ENCODE measurements around the gene FAM184A. TPM values are rescaled to one million over a fixed set of nuclear protein-coding genes. Genes with fewer than 3 reads are reported as not detected.

The FAM184A gene
- total RNA-seq, 1 donor from 2014 or later = 7.5 TPM

- H3K9me3 Mint-ChIP-seq = no peaks in the 10 kb centered on the region
- no peak overlapping the region for H3K27ac Mint-ChIP-seq
- H3K4me3 Mint-ChIP-seq = no peak overlapping the region
- DNase-seq (ENCODE audit: extremely low spot score, unreplicated experiment) = no peak
- H3K27me3 Mint-ChIP-seq = no peaks in the 10 kb centered on the region
- no peak for TF ChIP-seq CTCF (conservative IDR thresholded peaks at IDR 0.05)
- no peaks in the 10 kb centered on the region for H3K36me3 Mint-ChIP-seq
- H3K4me1 Mint-ChIP-seq (ENCODE audit: unreplicated experiment) = no peaks in the 10 kb centered on the region
Measured at GRCh38 chr6:118993358-118993757, 85.1 kb downstream of the FAM184A start.

- no peak for TF ChIP-seq CTCF (conservative IDR thresholded peaks at IDR 0.05)
- Mint-ChIP-seq H3K36me3 (no peaks in the 10 kb centered on the region), H3K27ac (no peak overlapping the region), H3K27me3 (no peaks in the 10 kb centered on the region), H3K9me3 (no peaks in the 10 kb centered on the region), H3K4me3 (no peak overlapping the region), H3K4me1 (ENCODE audit: unreplicated experiment) (no peaks in the 10 kb centered on the region)
- DNase-seq (ENCODE audit: extremely low spot score, unreplicated experiment) = no peak
Measured at GRCh38 chr6:118992186-118992795, 86.2 kb downstream of the FAM184A start.

GRCh38 chr6:118986312-118986711, 92.2 kb downstream of the FAM184A start:
- DNase-seq (ENCODE audit: extremely low spot score, unreplicated experiment) = no peak
- no peak for TF ChIP-seq CTCF (conservative IDR thresholded peaks at IDR 0.05)
- H3K4me3 Mint-ChIP-seq = no peak overlapping the region
- H3K36me3 Mint-ChIP-seq = no peaks in the 10 kb centered on the region
- H3K4me1 Mint-ChIP-seq (ENCODE audit: unreplicated experiment) = no peaks in the 10 kb centered on the region
- H3K9me3 Mint-ChIP-seq = no peaks in the 10 kb centered on the region
- H3K27ac Mint-ChIP-seq = no peak overlapping the region
- no peaks in the 10 kb centered on the region for H3K27me3 Mint-ChIP-seq

GRCh38 chr6:118985123-118985830, 93.2 kb downstream of the FAM184A start:
- TF ChIP-seq CTCF (conservative IDR thresholded peaks at IDR 0.05) = no peak
- no peaks in the 10 kb centered on the region for H3K9me3 Mint-ChIP-seq
- no peaks in the 10 kb centered on the region for H3K36me3 Mint-ChIP-seq
- H3K27ac Mint-ChIP-seq = no peak overlapping the region
- H3K27me3 Mint-ChIP-seq = no peaks in the 10 kb centered on the region
- H3K4me3 Mint-ChIP-seq = no peak overlapping the region
- no peaks in the 10 kb centered on the region for H3K4me1 Mint-ChIP-seq (ENCODE audit: unreplicated experiment)
- DNase-seq (ENCODE audit: extremely low spot score, unreplicated experiment) = no peak

- Mint-ChIP-seq H3K27ac (no peak overlapping the region), H3K4me1 (ENCODE audit: unreplicated experiment) (no peaks in the 10 kb centered on the region), H3K4me3 (no peak overlapping the region), H3K27me3 (no peaks in the 10 kb centered on the region), H3K36me3 (no peaks in the 10 kb centered on the region), H3K9me3 (no peaks in the 10 kb centered on the region)
- TF ChIP-seq CTCF (conservative IDR thresholded peaks at IDR 0.05) = no peak
- DNase-seq (ENCODE audit: extremely low spot score, unreplicated experiment) = no peak
Measured at GRCh38 chr6:118984342-118984741, 94.1 kb downstream of the FAM184A start.

Measured in type B pancreatic cell (in vitro differentiated cells).